CD4-positive, alpha-beta T cell treated with Interleukin-4 for 1 hour (primary cell): ENCODE data around the gene DIDO1.

Source experiments
- DNase-seq, 2 donors: peaks; one replicate each; pipeline ENCODE4 v3.0.0-alpha.2; 2020 to 2022

Gene DIDO1

DNA sequence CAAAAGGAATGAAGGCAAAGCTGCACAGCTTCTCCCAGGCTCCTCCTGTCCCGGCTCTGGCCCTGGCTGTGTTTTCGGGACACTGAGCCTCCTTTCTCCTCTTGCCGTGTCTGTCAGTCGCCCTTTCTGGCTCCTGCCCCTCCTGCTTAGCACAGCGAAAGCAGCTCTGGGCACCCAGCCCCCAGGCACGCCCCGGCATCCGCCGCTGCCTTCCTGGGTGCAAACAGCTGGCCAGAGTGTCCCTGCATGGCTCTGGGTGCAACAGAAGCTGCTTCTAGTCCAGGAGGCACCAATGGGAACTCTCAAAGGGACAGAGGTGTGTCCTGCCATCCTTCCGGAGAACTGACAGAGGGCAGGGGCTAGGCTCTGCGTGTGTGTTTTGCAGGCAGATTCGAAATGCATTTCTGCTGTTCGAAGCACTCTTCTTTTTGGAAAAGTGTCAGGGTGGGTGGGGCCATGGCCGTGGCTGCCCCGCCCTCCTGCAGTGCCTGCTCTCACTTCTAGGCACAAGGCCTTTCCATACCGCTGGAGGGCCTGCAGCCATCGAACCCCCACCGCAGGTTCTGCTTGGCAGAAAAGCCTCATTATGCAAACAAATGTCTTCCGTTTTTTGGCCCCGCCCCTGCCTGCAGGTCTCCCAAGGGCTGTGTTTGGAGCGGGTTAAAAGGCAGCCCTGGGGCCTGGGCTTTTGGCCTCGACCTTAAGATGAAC lies 93.9 kb downstream of the DIDO1 start:
- DNase-seq, result peak; percentile 30 to 78

DNA sequence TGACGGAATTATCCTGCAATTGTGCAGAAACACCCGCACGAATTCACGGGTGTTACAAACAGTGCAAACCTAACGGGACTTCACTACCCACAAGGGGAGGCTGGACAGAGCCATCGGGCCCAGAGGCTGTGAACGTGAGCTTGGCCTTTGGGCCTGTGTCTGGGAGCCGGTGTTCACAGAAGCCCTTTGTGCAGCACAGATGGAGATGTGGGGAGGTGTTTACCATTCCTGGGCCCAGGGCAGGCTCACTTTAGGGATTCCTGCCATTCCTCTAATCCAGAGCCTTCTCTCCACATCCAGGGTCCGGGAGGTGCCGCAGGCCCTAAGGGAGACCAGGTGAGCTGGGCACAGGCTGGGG lies 94.5 kb downstream of the DIDO1 start:
- DNase-seq, result no peak

DNA sequence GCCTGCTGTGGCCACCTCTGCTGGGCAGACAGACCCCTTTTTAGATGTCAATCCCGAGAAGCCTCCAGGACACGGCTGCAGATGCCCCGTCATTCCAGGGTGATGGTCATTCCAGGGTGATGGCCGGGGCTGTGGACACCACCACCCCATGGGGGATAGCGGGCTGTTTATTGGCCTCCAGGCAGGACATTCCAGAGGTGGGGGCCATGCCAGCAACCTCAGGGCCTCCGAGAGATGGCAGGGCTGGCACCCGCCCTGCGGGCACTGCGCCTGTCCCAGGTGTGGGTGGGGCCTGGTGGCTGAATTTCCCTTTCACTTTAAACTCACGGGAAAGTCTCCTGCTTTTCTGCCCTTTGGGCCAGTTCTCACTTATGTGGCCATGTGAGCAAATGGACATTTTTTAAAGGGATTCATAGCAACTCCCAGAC lies 94.9 kb downstream of the DIDO1 start:
- DNase-seq, result no peak

DNA sequence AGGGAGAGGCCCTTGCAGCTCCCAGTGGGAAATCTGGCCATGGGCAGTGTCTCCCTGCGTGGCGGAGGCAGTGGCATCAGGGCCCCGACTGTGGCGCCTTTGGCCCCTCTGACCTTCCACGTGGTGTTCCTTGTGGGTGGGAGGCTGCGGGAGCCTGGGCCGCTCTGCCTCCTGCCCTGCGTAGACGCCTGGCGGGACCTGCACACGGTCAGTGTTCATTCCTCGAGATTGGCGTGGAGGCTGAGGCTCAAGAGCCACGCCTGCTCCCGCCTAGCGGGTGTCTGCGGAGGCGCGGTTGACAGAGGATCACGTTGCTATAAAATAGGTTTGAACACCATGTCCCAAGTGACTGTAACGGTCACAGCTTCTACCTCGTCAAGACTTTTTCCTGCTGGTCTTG lies 95.5 kb downstream of the DIDO1 start:
- DNase-seq, result no peak

DNA sequence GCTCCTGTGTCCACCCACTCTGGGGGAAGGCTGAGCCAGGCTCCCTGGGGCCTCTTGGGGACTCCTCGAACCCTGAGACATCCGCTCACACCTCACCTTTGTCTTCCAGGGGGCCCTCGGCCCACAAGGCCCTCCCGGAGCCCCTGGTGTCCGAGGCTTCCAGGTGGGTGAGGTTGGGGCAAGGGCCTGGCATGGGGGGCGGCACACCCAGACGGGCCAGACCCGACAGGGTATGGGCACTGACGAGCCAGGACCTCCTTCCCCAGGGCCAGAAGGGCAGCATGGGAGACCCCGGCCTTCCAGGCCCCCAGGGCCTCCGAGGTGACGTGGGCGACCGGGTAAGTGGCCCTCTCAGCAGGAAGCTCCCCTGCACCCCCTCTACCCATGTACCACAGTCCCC lies 96.1 kb downstream of the DIDO1 start:
- DNase-seq, result no peak

DNA sequence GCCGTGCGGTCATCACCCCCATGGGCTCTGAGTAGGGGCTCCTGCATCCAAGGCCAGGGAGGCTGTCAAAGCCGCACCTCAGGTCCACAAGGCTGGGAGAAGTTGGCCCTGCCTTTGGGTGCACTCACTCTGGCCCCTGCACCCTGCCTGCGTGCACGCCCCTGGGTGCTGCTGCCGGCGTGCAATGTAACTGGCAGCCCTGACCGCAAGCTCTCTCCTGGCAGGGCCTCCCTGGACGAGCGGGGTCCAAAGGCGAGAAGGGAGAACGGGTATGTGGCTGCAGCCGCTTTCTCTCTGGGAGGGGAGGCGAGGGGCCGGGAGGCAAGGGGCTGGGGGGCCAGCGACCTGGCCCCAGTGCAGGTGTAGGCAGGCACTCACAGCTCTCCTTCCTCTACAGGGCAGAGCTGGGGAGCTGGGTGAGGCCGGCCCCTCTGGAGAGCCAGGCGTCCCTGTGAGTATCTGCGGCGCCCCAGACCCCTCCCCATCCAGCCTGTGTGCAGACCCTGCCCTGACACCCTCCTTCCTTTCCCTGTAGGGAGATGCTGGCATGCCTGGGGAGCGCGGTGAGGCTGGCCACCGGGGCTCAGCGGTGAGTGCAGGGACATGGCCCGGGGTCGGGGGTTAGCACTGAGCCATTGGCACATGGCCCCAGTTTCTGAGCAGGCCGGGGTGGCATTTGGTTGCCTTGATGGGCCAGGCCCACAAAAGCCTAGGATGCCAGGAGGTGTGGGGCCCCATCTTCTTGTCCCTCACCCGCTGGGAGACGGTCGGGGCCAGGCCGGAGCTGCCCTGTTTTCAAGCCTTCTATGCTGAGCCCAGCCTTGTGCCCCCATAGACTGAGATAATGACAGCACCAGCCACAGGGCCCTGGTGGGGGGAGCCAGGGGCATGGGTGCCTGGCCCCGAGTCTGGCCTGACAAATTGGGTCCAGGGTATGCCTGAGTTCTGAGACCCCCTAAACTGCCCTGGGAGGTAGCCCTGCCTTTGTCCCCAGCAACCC lies 96.8 kb downstream of the DIDO1 start:
- DNase-seq, result no peak

DNA sequence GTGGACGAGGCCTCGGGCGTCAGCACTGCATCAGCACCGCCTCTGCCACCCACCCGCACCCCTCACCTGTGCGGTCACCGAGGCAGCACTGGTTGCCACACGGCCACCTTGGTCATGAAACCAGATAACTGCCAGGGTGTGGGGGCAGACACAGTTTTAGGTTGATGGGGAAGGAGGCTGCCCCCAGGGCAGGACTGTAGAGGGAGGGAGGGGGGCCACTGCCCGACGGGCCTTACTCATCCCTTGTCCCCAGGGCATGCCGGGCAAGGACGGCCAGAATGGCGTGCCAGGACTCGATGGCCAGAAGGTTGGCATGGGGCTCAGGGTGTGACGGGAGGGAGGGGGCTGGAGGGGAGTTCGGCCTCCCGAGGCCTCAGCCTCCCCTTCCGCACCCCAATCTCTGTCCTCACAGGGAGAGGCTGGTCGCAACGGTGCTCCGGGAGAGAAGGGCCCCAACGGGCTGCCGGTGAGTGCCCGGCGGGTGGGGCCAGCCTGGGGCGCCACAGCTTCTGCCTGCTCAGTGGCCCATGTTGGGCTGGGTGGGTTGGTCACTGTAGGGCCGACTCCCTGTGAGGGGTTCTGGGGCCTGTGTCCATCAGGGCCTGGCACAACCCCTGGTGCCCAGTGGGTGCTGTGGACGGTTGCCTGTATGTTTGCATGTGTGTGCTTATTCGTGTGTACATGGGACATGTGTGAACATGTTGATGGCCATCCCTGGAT lies 97.6 kb downstream of the DIDO1 start:
- DNase-seq, result no peak

DNA sequence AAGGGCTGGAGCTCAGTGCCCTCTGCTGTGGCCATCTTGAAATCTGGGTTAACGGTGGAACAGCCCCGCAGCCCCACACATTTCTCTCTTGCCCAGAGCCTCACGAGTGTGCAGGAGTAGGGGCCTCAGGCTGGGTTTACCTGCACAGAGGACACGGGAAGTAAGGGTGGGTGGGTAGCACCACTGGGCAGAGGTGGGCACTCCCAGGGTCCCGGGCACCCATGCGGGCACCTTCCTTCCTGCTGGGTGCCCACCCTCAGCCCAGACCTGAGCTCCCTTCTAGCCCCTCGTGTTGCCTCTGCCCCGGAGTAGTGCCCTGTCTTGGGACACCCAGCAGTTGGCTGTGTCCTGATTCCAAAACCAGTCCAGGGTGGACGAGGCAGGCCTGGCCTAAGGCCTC lies 98.3 kb downstream of the DIDO1 start:
- DNase-seq, result no peak
